Measurements from ENCODE around the gene FBXO15.

GRCh38 chr18:74066018-74066417 lies 81.6 kb downstream of the FBXO15 start:
- TF ChIP-seq TAF1 (IDR thresholded peaks at IDR 0.05; ENCODE audit: low read depth, low read length), result no peak
- TF ChIP-seq CTCF (IDR thresholded peaks at IDR 0.05; ENCODE audit: control extremely low read depth in 1 of 3, insufficient read depth in 1 of 3, low read depth in 1 of 3, low read length in 3 of 3), result peak in 2 of 3 experiments; percentile 25 to 33; a peak in 2 of 4 replicates
